ENCODE measurements around the gene UBE3D.

UBE3D gene

DNA sequence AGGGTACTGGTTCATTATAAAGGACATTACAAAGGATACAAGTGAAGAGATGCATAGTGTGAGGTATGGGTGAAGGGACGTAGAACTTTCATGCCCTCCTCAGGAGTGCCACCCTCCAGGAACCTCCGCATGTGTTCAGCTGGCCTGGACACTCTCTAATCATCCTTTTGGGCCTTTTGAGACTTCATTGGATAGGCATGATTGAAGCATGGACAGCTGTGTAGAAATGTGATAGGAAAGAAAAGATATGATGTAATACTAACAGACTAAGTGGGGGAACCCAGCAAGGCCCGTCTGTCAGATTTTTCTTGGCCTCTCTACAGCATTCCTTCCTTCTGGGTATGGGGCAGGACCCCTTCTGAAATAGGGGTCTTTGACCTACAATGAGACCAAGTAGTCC lies 32.9 kb upstream of the UBE3D start:
- no peak for DNase-seq
- Histone ChIP-seq H2AFZ (ENCODE audit: insufficient read depth, low read length, poor library complexity) (no peak overlapping the region), H3K4me2 (ENCODE audit: low read length) (no peak overlapping the region), H4K12ac (ENCODE audit: low read depth, low read length) (no peak overlapping the region), H3K4me1 (ENCODE audit: control insufficient read depth in 1 of 2, insufficient read depth in 2 of 2, low read length in 2 of 2) (no peaks in the 10 kb centered on the region), H4K91ac (ENCODE audit: low read depth, low read length) (no peak overlapping the region), H3K9ac (ENCODE audit: low read length) (no peak overlapping the region), H2BK12ac (ENCODE audit: low read length) (no peak overlapping the region), H2BK5ac (ENCODE audit: low read depth, low read length, poor library complexity) (no peak overlapping the region), H3K18ac (ENCODE audit: low read length) (no peak overlapping the region), H2AK5ac (ENCODE audit: low read length) (no peak overlapping the region), H3K79me1 (ENCODE audit: low read length) (no peaks in the 10 kb centered on the region), H4K8ac (ENCODE audit: low read depth, low read length) (no peak overlapping the region), H3K79me2 (ENCODE audit: control insufficient read depth, insufficient read depth, low read length, poor library complexity) (no peaks in the 10 kb centered on the region), H3K36me3 (ENCODE audit: control insufficient read depth in 1 of 2, insufficient read depth in 2 of 2, low read length in 2 of 2) (no peaks in the 10 kb centered on the region), H3K14ac (ENCODE audit: low read length) (no peak overlapping the region), H3K4me3 (ENCODE audit: low read depth, low read length) (no peak overlapping the region), H3K4ac (ENCODE audit: low read depth, low read length) (no peak overlapping the region), H3K9me3 (ENCODE audit: insufficient read depth, low read depth, low read length) (no peaks in the 10 kb centered on the region), H3K27ac (ENCODE audit: low read depth, low read length) (no peak overlapping the region), H3K23ac (ENCODE audit: low read length) (no peak overlapping the region), H3K27me3 (ENCODE audit: insufficient read depth, low read length) (no peaks in the 10 kb centered on the region), H2BK120ac (ENCODE audit: insufficient read depth, low read length, poor library complexity) (no peak overlapping the region)
- no CpG with 5 or more reads among the region's 3 CpGs for WGBS (ENCODE audit: extremely low coverage, insufficient coverage, insufficient read length)

DNA sequence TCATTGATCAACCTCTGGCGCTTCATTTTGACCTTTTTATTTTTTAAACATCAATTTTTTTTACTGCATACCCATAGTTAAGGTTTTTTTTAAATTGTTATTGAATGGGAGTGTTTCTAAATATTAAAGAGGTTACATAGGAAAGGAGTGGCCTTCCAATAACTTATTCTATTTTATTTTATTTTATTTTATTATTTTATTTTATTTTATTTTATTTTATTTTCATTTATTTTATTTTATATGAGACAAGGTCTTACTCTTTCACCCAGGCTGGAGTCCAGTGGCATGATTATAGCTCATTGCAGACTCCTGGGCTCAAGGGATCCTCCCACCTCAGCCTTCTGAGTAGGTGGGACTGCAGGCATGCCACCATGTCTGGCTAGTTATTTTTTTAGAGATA lies 32.0 kb upstream of the UBE3D start:
- DNase-seq: no peak
- Histone ChIP-seq H3K4me1 (ENCODE audit: control insufficient read depth in 1 of 2, insufficient read depth in 2 of 2, low read length in 2 of 2) (no peaks in the 10 kb centered on the region), H3K4me2 (ENCODE audit: low read length) (no peak overlapping the region), H3K9ac (ENCODE audit: low read length) (no peak overlapping the region), H3K23ac (ENCODE audit: low read length) (no peak overlapping the region), H3K36me3 (ENCODE audit: control insufficient read depth in 1 of 2, insufficient read depth in 2 of 2, low read length in 2 of 2) (no peaks in the 10 kb centered on the region), H3K79me2 (ENCODE audit: control insufficient read depth, insufficient read depth, low read length, poor library complexity) (no peaks in the 10 kb centered on the region), H3K79me1 (ENCODE audit: low read length) (no peaks in the 10 kb centered on the region), H4K12ac (ENCODE audit: low read depth, low read length) (no peak overlapping the region), H2AFZ (ENCODE audit: insufficient read depth, low read length, poor library complexity) (no peak overlapping the region), H4K91ac (ENCODE audit: low read depth, low read length) (no peak overlapping the region), H3K4me3 (ENCODE audit: low read depth, low read length) (no peak overlapping the region), H3K18ac (ENCODE audit: low read length) (no peak overlapping the region), H2BK120ac (ENCODE audit: insufficient read depth, low read length, poor library complexity) (no peak overlapping the region), H2BK12ac (ENCODE audit: low read length) (no peak overlapping the region), H3K27me3 (ENCODE audit: insufficient read depth, low read length) (no peaks in the 10 kb centered on the region), H3K9me3 (ENCODE audit: insufficient read depth, low read depth, low read length) (no peaks in the 10 kb centered on the region), H3K27ac (ENCODE audit: low read depth, low read length) (no peak overlapping the region), H3K4ac (ENCODE audit: low read depth, low read length) (no peak overlapping the region), H3K14ac (ENCODE audit: low read length) (no peak overlapping the region), H4K8ac (ENCODE audit: low read depth, low read length) (no peak overlapping the region), H2BK5ac (ENCODE audit: low read depth, low read length, poor library complexity) (no peak overlapping the region), H2AK5ac (ENCODE audit: low read length) (no peak overlapping the region)
- WGBS (ENCODE audit: extremely low coverage, insufficient coverage, insufficient read length): no CpG with 5 or more reads among the region's 1 CpG

GRCh38 chr6:83097204-83097603 lies 31.6 kb upstream of the UBE3D start:
- no peak overlapping the region for H3K4me2 ChIP-seq (ENCODE audit: low read length)

GRCh38 chr6:83096791-83097190 lies 31.1 kb upstream of the UBE3D start:
- DNase-seq: peak in 1 of 2 donors; percentile 15
- no CpG with 5 or more reads among the region's 2 CpGs for WGBS (ENCODE audit: extremely low coverage, insufficient coverage, insufficient read length)
- H3K4me3 ChIP-seq (ENCODE audit: low read depth, low read length): no peak overlapping the region
- no peak overlapping the region for H2BK120ac ChIP-seq (ENCODE audit: insufficient read depth, low read length, poor library complexity)
- no peak overlapping the region for H2AK5ac ChIP-seq (ENCODE audit: low read length)
- H3K36me3 ChIP-seq (ENCODE audit: control insufficient read depth in 1 of 2, insufficient read depth in 2 of 2, low read length in 2 of 2): no peaks in the 10 kb centered on the region
- no peak overlapping the region for H3K4me2 ChIP-seq (ENCODE audit: low read length)
- H3K14ac ChIP-seq (ENCODE audit: low read length): no peak overlapping the region
- no peaks in the 10 kb centered on the region for H3K9me3 ChIP-seq (ENCODE audit: insufficient read depth, low read depth, low read length)
- no peak overlapping the region for H3K27ac ChIP-seq (ENCODE audit: low read depth, low read length)
- H4K12ac ChIP-seq (ENCODE audit: low read depth, low read length): no peak overlapping the region
- H2BK5ac ChIP-seq (ENCODE audit: low read depth, low read length, poor library complexity): no peak overlapping the region
- no peak overlapping the region for H3K23ac ChIP-seq (ENCODE audit: low read length)
- H3K79me2 ChIP-seq (ENCODE audit: control insufficient read depth, insufficient read depth, low read length, poor library complexity): no peaks in the 10 kb centered on the region
- H3K4ac ChIP-seq (ENCODE audit: low read depth, low read length): no peak overlapping the region
- H4K91ac ChIP-seq (ENCODE audit: low read depth, low read length): no peak overlapping the region
- no peak overlapping the region for H3K9ac ChIP-seq (ENCODE audit: low read length)
- H3K4me1 ChIP-seq (ENCODE audit: control insufficient read depth in 1 of 2, insufficient read depth in 2 of 2, low read length in 2 of 2): no peaks in the 10 kb centered on the region
- no peak overlapping the region for H2BK12ac ChIP-seq (ENCODE audit: low read length)
- no peak overlapping the region for H4K8ac ChIP-seq (ENCODE audit: low read depth, low read length)
- H3K18ac ChIP-seq (ENCODE audit: low read length): no peak overlapping the region
- no peaks in the 10 kb centered on the region for H3K27me3 ChIP-seq (ENCODE audit: insufficient read depth, low read length)
- no peak overlapping the region for H2AFZ ChIP-seq (ENCODE audit: insufficient read depth, low read length, poor library complexity)
- no peaks in the 10 kb centered on the region for H3K79me1 ChIP-seq (ENCODE audit: low read length)

More at GRCh38 chr6:83097204-83097603, 31.6 kb upstream of the UBE3D start:
- Histone ChIP-seq H3K4ac (ENCODE audit: low read depth, low read length) (no peak overlapping the region), H2BK120ac (ENCODE audit: insufficient read depth, low read length, poor library complexity) (no peak overlapping the region), H2BK12ac (ENCODE audit: low read length) (no peak overlapping the region), H4K8ac (ENCODE audit: low read depth, low read length) (no peak overlapping the region), H3K36me3 (ENCODE audit: control insufficient read depth in 1 of 2, insufficient read depth in 2 of 2, low read length in 2 of 2) (no peaks in the 10 kb centered on the region), H2AFZ (ENCODE audit: insufficient read depth, low read length, poor library complexity) (no peak overlapping the region), H2BK5ac (ENCODE audit: low read depth, low read length, poor library complexity) (no peak overlapping the region), H2AK5ac (ENCODE audit: low read length) (no peak overlapping the region), H4K91ac (ENCODE audit: low read depth, low read length) (no peak overlapping the region), H3K4me1 (ENCODE audit: control insufficient read depth in 1 of 2, insufficient read depth in 2 of 2, low read length in 2 of 2) (no peaks in the 10 kb centered on the region), H3K9me3 (ENCODE audit: insufficient read depth, low read depth, low read length) (no peaks in the 10 kb centered on the region), H3K27me3 (ENCODE audit: insufficient read depth, low read length) (no peaks in the 10 kb centered on the region), H4K12ac (ENCODE audit: low read depth, low read length) (no peak overlapping the region), H3K27ac (ENCODE audit: low read depth, low read length) (no peak overlapping the region), H3K4me3 (ENCODE audit: low read depth, low read length) (no peak overlapping the region), H3K9ac (ENCODE audit: low read length) (no peak overlapping the region), H3K18ac (ENCODE audit: low read length) (no peak overlapping the region), H3K23ac (ENCODE audit: low read length) (no peak overlapping the region), H3K79me1 (ENCODE audit: low read length) (no peaks in the 10 kb centered on the region), H3K79me2 (ENCODE audit: control insufficient read depth, insufficient read depth, low read length, poor library complexity) (no peaks in the 10 kb centered on the region), H3K14ac (ENCODE audit: low read length) (no peak overlapping the region)
- peak in 1 of 2 donors; percentile 15 for DNase-seq
- WGBS (ENCODE audit: extremely low coverage, insufficient coverage, insufficient read length): no CpG with 5 or more reads among the region's 2 CpGs

All from trophoblast cell (in vitro differentiated cells and primary cell).